Measurements from ENCODE around the gene MED22. TPM values are rescaled to one million over a fixed set of nuclear protein-coding genes. Genes with fewer than 3 reads are reported as not detected.

The MED22 gene
- total RNA-seq, 1 experiment from 2014 or later, result 26.2 TPM

DNA sequence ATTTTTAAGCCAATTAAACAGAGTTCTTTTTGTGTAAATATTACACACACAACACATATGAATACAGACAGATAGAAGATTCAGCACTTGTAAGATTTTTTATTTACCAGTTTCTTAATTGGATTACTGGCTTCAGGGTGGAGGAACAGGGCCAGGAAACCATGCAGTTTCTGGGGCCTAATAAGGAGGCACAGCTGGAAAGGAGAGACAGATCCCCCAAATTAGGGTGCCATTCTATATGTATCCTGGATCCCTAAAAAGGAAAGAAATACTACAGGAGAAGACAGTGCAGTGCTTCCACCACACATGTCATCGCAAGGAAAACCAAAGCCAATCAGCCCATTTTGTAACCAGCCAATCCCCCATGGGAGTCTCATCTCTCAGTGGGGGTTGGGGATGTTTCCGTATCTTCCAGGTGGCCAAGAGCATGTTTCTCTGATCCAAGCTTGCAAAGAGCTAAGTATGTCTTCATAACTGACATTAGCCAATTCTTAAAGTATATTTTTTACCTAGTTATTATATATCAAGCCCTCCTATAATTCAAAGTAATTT is 57.1 kb downstream of the MED22 start:
- BruUV-seq (replicated peaks), result no TSS peak
- intact Hi-C loops (cut with micrococcal nuclease; ENCODE audit: unreplicated experiment), result no loop called here
- Histone ChIP-seq H3K36me3 (ENCODE audit: control insufficient read depth, insufficient read depth, low read length) (no peaks in the 10 kb centered on the region), H3K4me3 (ENCODE audit: low read depth in 2 of 2, low read length in 2 of 2) (no peak overlapping the region), H3K27ac (ENCODE audit: low read length) (no peak overlapping the region), H3K9me3 (ENCODE audit: control insufficient read depth, insufficient read depth, low read depth, low read length) (no peaks in the 10 kb centered on the region), H3K27me3 (ENCODE audit: control insufficient read depth, insufficient read depth, low read length) (peaks cover 7% of the 10 kb centered on the region), H3K4me1 (ENCODE audit: control insufficient read depth, insufficient read depth, low read length) (no peaks in the 10 kb centered on the region)
- ChIA-PET CTCF (no interaction called here), POLR2A (no interaction called here)
- in situ Hi-C loops (cut with HindIII; ENCODE audit: low pct_unique_long_range_greater_than_20kb, low sequenced_read_pairs), result no loop called here
- TF ChIP-seq SIN3A (IDR thresholded peaks at IDR 0.05; ENCODE audit: borderline replicate concordance, insufficient read depth, low read depth, low read length), result no peak
- TF ChIP-seq, protein P1, sequence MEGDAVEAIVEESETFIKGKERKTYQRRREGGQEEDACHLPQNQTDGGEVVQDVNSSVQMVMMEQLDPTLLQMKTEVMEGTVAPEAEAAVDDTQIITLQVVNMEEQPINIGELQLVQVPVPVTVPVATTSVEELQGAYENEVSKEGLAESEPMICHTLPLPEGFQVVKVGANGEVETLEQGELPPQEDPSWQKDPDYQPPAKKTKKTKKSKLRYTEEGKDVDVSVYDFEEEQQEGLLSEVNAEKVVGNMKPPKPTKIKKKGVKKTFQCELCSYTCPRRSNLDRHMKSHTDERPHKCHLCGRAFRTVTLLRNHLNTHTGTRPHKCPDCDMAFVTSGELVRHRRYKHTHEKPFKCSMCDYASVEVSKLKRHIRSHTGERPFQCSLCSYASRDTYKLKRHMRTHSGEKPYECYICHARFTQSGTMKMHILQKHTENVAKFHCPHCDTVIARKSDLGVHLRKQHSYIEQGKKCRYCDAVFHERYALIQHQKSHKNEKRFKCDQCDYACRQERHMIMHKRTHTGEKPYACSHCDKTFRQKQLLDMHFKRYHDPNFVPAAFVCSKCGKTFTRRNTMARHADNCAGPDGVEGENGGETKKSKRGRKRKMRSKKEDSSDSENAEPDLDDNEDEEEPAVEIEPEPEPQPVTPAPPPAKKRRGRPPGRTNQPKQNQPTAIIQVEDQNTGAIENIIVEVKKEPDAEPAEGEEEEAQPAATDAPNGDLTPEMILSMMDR (IDR thresholded peaks at IDR 0.05), result no peak
- no peak for TF ChIP-seq POLR2AphosphoS5 (IDR thresholded peaks at IDR 0.05; ENCODE audit: low read depth, low read length)
- no peak for TF ChIP-seq TCF7L2 (IDR thresholded peaks at IDR 0.05; ENCODE audit: low read depth, low read length)
- TF ChIP-seq, protein P2, sequence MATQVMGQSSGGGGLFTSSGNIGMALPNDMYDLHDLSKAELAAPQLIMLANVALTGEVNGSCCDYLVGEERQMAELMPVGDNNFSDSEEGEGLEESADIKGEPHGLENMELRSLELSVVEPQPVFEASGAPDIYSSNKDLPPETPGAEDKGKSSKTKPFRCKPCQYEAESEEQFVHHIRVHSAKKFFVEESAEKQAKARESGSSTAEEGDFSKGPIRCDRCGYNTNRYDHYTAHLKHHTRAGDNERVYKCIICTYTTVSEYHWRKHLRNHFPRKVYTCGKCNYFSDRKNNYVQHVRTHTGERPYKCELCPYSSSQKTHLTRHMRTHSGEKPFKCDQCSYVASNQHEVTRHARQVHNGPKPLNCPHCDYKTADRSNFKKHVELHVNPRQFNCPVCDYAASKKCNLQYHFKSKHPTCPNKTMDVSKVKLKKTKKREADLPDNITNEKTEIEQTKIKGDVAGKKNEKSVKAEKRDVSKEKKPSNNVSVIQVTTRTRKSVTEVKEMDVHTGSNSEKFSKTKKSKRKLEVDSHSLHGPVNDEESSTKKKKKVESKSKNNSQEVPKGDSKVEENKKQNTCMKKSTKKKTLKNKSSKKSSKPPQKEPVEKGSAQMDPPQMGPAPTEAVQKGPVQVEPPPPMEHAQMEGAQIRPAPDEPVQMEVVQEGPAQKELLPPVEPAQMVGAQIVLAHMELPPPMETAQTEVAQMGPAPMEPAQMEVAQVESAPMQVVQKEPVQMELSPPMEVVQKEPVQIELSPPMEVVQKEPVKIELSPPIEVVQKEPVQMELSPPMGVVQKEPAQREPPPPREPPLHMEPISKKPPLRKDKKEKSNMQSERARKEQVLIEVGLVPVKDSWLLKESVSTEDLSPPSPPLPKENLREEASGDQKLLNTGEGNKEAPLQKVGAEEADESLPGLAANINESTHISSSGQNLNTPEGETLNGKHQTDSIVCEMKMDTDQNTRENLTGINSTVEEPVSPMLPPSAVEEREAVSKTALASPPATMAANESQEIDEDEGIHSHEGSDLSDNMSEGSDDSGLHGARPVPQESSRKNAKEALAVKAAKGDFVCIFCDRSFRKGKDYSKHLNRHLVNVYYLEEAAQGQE (IDR thresholded peaks at IDR 0.05; ENCODE audit: insufficient read depth in 1 of 2, low read depth in 2 of 2, low read length in 1 of 2), result no peak
- ATAC-seq (no peak), DNase-seq (ENCODE audit: low read depth, low spot score) (no peak)

Other genes with a start within 250 kb of the MED22 start
- gene RALGDS, start 226.9 kb downstream of the MED22 start, total RNA-seq (2021; ENCODE audit: unreplicated experiment), result 25.8 TPM
- 1.8 TPM for gene GBGT1, start 184.2 kb downstream of the MED22 start, total RNA-seq (2021; ENCODE audit: unreplicated experiment)
- not detected for gene OBP2B, start 138.9 kb downstream of the MED22 start, total RNA-seq (2021; ENCODE audit: unreplicated experiment)
- gene ABO, start 72.9 kb downstream of the MED22 start, total RNA-seq (2021; ENCODE audit: unreplicated experiment), result 0.10 TPM
- gene SURF6, start 11.9 kb downstream of the MED22 start, total RNA-seq (2021; ENCODE audit: unreplicated experiment), result 16.1 TPM
- gene RPL7A, start 87 bp upstream of the MED22 start, total RNA-seq (2021; ENCODE audit: unreplicated experiment), result 1,104 TPM
- gene SURF1, start 8.4 kb upstream of the MED22 start, total RNA-seq (2021; ENCODE audit: unreplicated experiment), result 45.6 TPM
- gene SURF2, start 8.4 kb upstream of the MED22 start, total RNA-seq (2021; ENCODE audit: unreplicated experiment), result 19.2 TPM
- gene SURF4, start 27.9 kb upstream of the MED22 start, total RNA-seq (2021; ENCODE audit: unreplicated experiment), result 149 TPM
- 0.74 TPM for gene STKLD1, start 28.2 kb upstream of the MED22 start, total RNA-seq (2021; ENCODE audit: unreplicated experiment)
- 19.9 TPM for gene REXO4, start 69.9 kb upstream of the MED22 start, total RNA-seq (2021; ENCODE audit: unreplicated experiment)
- gene ADAMTS13, start 74.2 kb upstream of the MED22 start, total RNA-seq (2021; ENCODE audit: unreplicated experiment), result 3.4 TPM
- gene CACFD1, start 111.8 kb upstream of the MED22 start, total RNA-seq (2021; ENCODE audit: unreplicated experiment), result 13.9 TPM
- 48.2 TPM for gene SLC2A6, start 131.0 kb upstream of the MED22 start, total RNA-seq (2021; ENCODE audit: unreplicated experiment)
- gene MYMK, start 176.8 kb upstream of the MED22 start, total RNA-seq (2021; ENCODE audit: unreplicated experiment), result not detected
- gene ADAMTSL2, start 186.6 kb upstream of the MED22 start, total RNA-seq (2021; ENCODE audit: unreplicated experiment), result 0.10 TPM